Esophagus (tissue), 2 donors: Measurements from ENCODE around the gene PTPRD. TPM values are rescaled to one million over a fixed set of nuclear protein-coding genes. Genes with fewer than 3 reads are reported as not detected.
"Not testable (repeated sequence)": the region's sequence is repeated elsewhere in the genome, so short reads cannot be mapped to it uniquely, and the experiment has no call there.

Source experiments
- H3K27ac ChIP-seq, 2 donors: one replicate each; pipeline ENCODE4 v1.5.1; 2013; ENCODE audit warnings: low read depth in 2 of 2, mild to moderate bottlenecking in 2 of 2, inconsistent platforms in 1 of 2, low read length in 1 of 2, moderate library complexity in 1 of 2
- H3K27me3 ChIP-seq, 2 donors: one replicate each; pipeline ENCODE4 v1.6.1; 2013; ENCODE audit warnings: low read length in 2 of 2, control low read depth in 1 of 2, mild to moderate bottlenecking in 1 of 2; ENCODE audit not compliant: insufficient read depth in 2 of 2, control insufficient read depth in 1 of 2
- H3K36me3 ChIP-seq, 2 donors: one replicate each; pipeline ENCODE4 v1.6.1; 2013; ENCODE audit warnings: low read length in 1 of 2; ENCODE audit not compliant: control insufficient read depth in 2 of 2, insufficient read depth in 2 of 2
- H3K4me1 ChIP-seq, 2 donors: one replicate each; pipeline ENCODE4 v1.6.1; 2013; ENCODE audit warnings: low read length in 1 of 2; ENCODE audit not compliant: control insufficient read depth in 2 of 2, insufficient read depth in 2 of 2
- H3K4me3 ChIP-seq, 2 donors: one replicate each; pipeline ENCODE4 v1.5.1; 2013; ENCODE audit warnings: low read length in 2 of 2, mild to moderate bottlenecking in 2 of 2, low read depth in 1 of 2, moderate library complexity in 1 of 2
- H3K9me3 ChIP-seq, 2 donors: one replicate each; pipeline ENCODE4 v1.6.1; 2013; ENCODE audit warnings: mild to moderate bottlenecking in 2 of 2, low read depth in 1 of 2, low read length in 1 of 2, moderate library complexity in 1 of 2; ENCODE audit not compliant: control insufficient read depth in 2 of 2, insufficient read depth in 1 of 2
- WGBS, 2 donors: extraction: QIAGEN DNeasy Blood & Tissue Kit; methylation state at CpG; one replicate each; pipeline ENCODE4 v1.1.7; 2013; 5-methylcytosine and 5-hydroxymethylcytosine counted together
- polyA plus RNA-seq, 2 donors: library from polyadenylated mRNA; stranded (reverse); fragments of 200-250 nt; gene quantifications; one replicate each; pipeline ENCODE4 v1.2.3, GENCODE V29; 2013
- donor health status: healthy with polysubstance abuse.
- donor health status: Bipolar disorder and iron deficiency.

PTPRD gene
- polyA plus RNA-seq, 2 donors, result 0.53 to 0.60 TPM

DNA sequence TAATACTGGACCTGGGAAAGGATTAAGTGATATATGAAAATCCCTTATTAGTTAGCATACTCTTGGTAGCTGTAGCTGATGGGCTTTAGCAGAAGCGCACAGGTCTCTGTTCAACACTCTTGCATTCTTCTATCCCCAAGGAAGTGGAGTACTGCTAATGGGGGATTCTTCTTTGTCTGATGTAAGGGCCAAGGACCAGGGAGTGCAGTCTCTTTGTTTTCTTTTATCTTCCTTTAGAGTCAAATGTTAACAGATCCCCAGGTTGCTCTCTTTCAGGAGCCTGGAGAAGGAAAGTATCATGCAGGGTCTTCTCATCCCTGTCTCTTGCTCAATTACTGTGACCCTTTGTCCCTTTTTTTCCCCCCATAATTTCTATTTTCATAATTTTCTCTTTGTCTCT lies 1666.3 kb downstream of the PTPRD start:
- Histone ChIP-seq H3K27ac (no peak overlapping the region), H3K4me1 (no peaks in the 10 kb centered on the region), H3K36me3 (no peaks in the 10 kb centered on the region), H3K27me3 (no peaks in the 10 kb centered on the region), H3K9me3 (no peaks in the 10 kb centered on the region), H3K4me3 (no peak overlapping the region)
- WGBS, 2 donors, result 87 to 88% methylated on average over 1 of the region's 1 CpG

DNA sequence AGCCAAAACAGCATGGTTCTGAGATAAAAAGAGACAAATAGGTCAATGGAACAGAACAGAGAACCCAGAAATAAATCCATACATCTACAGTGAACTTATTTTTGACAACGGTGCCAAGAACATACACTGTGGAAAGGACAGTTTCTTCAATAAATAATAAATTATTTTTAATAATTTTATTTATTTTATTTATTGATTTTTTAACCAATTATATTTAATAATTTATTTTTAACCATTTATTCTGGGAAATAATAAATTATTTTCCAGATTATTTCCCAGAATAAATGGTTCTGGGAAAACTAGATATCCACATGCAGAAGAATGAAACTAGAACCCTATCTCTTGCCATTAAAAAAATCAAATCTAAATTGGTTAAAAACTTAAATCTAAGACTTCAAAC lies 1669.4 kb downstream of the PTPRD start:
- Histone ChIP-seq H3K4me3 (no peak overlapping the region), H3K4me1 (no peaks in the 10 kb centered on the region), H3K9me3 (no peaks in the 10 kb centered on the region), H3K27me3 (no peaks in the 10 kb centered on the region), H3K36me3 (no peaks in the 10 kb centered on the region), H3K27ac (no peak overlapping the region)
- WGBS, 2 donors, result 89 to 90% methylated on average over 1 of the region's 1 CpG

DNA sequence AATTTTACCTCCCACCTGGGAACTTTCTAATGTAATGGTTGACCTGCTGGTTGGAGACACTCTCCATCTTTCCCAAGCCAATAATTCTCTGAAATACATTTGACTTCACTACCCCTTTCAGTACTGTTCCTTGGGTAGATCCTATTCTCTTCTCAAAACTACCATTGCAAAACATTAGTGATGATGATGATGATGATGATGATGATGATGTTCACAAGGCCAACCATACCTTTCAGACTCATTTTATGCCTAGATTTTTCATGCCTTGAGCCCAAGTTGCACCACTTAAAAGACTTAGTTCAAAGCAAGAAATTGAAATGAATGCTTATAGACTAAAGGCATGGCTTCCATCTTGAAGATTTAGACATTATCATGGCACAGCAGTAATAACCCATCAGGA lies 1672.2 kb downstream of the PTPRD start:
- no peak overlapping the region for H3K27ac ChIP-seq
- no peak overlapping the region for H3K4me3 ChIP-seq
- H3K4me1 ChIP-seq, result no peaks in the 10 kb centered on the region
- no peaks in the 10 kb centered on the region for H3K27me3 ChIP-seq
- no peaks in the 10 kb centered on the region for H3K9me3 ChIP-seq
- no peaks in the 10 kb centered on the region for H3K36me3 ChIP-seq

DNA sequence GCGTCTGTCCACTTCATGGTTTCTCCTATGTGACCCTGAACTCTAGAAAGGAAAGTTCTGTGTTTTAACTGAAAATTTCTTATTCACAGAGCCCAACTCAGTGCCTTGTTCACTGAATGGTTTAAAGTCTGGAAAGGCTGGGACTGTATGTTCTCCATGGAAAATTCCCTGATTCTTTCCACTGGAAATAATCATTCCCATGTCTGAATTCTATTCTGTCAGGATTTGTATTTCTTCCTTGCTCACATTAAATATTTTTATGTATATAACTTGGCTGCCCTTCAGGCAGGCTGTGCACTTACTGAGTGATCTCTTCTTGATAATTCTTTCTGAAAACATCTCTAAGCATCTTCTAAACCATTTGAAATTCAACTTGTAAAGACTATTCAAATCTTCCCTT lies 1686.3 kb downstream of the PTPRD start:
- 88 to 94% methylated on average over 1 of the region's 1 CpG for WGBS, 2 donors
- Histone ChIP-seq H3K9me3 (no peaks in the 10 kb centered on the region), H3K27ac (no peak overlapping the region), H3K4me1 (no peaks in the 10 kb centered on the region), H3K27me3 (no peaks in the 10 kb centered on the region), H3K36me3 (no peaks in the 10 kb centered on the region), H3K4me3 (no peak overlapping the region)

DNA sequence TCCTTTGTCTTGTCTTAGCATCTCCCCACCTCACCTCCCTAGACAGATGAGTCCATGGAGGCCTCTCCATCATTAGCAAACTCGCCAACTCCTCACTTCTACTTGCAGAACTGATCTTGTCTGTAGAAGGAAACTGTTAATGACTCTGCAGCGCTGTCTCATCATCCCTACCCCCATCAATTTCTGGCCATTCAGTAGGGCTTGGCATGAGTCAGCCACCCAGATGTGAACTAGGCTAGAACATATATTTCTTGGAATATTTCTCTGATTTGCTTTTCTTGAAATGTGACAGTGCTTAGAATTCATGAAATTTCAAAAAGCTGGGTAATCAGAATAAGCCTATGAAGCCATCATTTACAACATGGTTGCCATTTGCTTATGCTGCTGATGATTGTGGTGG lies 1688.2 kb downstream of the PTPRD start:
- H3K27me3 ChIP-seq, result no peaks in the 10 kb centered on the region
- H3K4me3 ChIP-seq, result no peak overlapping the region
- H3K36me3 ChIP-seq, result no peaks in the 10 kb centered on the region
- H3K4me1 ChIP-seq, result no peaks in the 10 kb centered on the region
- no peaks in the 10 kb centered on the region for H3K9me3 ChIP-seq
- no peak overlapping the region for H3K27ac ChIP-seq
- WGBS, 2 donors, result 83 to 86% methylated on average over 2 of the region's 2 CpGs

DNA sequence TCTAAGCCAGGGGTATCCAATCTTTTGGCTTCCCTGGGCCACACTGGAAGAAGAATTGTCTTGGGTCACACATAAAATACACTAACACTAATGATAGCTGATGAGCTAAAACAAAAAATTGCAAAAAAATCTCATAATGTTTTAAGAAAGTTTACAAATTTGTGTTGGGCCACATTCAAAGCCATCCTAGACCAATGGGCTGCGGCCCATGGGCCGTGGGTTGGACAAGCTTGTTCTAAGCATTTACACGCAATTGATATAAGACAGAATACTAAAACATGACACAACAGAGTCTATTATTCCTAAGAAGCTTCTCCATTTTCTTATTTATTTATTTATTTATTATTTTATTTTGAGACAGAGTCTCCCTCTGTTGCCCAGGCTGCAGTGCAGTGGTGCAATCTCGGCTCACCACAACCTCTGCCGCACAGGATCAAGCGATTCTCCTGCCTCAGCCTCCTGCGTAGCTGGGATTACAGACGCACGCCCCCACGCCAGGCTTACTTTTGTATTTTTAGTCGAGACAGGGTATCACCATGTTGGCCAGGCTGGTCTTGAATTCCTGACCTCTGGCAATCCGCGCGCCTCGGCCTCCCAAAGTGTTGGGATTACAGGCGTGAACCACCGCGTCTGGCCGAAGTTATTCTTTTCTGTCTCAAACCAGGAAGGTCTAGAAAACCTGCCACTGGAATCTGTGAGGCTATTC lies 1692.2 kb downstream of the PTPRD start:
- not testable (repeated sequence) for H3K4me3 ChIP-seq, H3K36me3 ChIP-seq, H3K9me3 ChIP-seq, H3K27ac ChIP-seq, H3K4me1 ChIP-seq, H3K27me3 ChIP-seq
- 92 to 95% methylated on average over 19 of the region's 19 CpGs for WGBS, 2 donors

DNA sequence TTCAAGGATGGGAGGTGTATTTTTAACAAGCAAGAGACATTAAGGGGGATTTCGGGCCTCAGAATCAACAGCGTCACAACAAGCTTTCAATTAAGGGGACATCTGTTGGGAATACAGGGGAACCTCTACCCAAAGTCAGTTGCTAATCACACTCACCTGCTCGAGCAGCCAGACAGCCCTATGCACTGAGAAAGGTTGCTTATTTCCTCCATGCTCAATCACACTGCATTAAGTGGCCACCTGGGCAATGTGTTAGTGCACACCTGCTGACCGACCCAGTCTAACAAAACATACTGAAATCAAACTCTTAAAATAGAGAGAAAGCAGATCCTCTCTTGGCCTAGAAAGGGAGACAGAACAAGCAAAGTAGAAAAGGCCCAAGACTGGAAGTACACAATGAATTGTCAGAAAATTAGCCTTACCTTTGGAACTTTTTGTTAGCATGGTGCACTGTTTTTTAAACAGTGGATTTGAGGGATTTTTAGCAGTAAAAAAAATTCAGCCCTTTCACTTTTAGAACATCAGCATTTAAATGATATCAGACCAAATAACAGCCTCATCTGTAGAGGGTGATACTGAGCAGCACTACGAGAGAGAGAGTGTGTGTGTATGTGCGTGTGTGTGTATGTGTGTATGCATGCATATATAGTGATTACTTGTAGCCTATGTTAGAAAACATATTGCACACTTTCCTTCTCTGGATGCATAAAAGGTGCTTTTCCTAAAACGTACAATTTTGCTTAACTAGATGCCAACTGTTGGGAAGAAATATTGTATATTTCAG lies 1694.7 kb downstream of the PTPRD start:
- Histone ChIP-seq H3K36me3 (no peaks in the 10 kb centered on the region), H3K27me3 (no peaks in the 10 kb centered on the region), H3K4me3 (no peak overlapping the region), H3K9me3 (no peaks in the 10 kb centered on the region), H3K4me1 (no peaks in the 10 kb centered on the region), H3K27ac (no peak overlapping the region)
- 75 to 82% methylated on average over 7 of the region's 7 CpGs for WGBS, 2 donors

DNA sequence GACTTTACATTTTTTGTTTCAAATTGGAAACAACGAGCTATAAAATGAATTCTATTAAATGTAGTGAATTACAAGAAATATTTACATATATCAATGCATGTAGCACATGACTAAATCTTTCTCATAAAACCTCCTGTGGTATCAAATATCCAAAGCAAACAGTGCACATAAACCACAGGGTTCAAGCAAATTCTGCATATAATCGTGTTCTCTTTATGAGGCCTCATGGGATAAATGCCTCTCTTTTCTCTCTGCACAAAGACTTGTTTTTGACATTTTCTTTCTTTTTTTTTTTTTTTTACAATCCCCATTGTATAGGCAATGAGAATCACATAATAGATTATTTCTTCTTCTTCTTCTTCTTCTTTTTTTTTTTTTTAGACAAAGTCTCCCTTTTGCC lies 1696.0 kb downstream of the PTPRD start:
- Histone ChIP-seq H3K27ac (no peak overlapping the region), H3K4me1 (no peaks in the 10 kb centered on the region), H3K9me3 (no peaks in the 10 kb centered on the region), H3K27me3 (no peaks in the 10 kb centered on the region), H3K36me3 (no peaks in the 10 kb centered on the region), H3K4me3 (no peak overlapping the region)
- WGBS, 2 donors, result 76 to 84% methylated on average over 2 of the region's 2 CpGs

DNA sequence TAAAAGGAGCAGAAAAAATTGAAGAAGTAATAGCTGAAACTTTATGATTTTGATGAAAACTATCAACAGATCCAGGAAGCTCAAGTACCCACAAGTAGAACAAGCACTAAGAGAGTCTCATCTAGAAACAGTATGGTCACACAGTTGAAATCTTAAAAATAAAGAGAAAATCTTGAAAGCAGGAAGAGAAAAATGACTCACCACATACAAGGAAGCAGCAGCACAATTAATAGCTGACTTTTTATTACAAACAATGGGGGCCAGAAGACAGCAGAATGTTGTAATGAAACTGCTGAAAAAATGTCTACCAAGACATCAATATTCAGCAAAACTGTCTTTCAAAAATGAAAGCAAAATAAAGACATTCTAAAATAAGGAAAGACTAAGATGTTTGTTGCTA lies 1704.9 kb downstream of the PTPRD start:
- Histone ChIP-seq H3K4me3 (no peak overlapping the region), H3K27ac (no peak overlapping the region), H3K27me3 (no peaks in the 10 kb centered on the region), H3K36me3 (no peaks in the 10 kb centered on the region), H3K9me3 (no peaks in the 10 kb centered on the region), H3K4me1 (no peaks in the 10 kb centered on the region)

DNA sequence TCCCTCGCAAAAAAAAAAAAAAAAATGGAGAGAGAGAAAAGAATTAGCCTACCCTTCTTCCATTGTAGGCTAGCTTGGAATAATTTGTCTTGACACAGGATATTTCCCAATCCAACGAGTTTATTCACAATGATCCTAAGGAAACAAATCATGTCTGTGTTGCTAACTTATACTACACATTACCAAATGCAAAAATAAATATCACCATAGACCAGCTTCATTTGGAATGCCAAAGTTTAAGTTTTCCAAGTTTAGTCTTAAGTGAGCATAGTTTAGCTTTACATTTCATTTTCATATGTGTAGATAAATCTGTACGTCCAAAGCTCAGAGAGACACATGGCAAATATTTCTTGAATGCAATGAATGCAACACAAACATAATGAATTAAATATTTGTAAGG lies 1707.1 kb downstream of the PTPRD start:
- Histone ChIP-seq H3K36me3 (no peaks in the 10 kb centered on the region), H3K4me3 (no peak overlapping the region), H3K4me1 (no peaks in the 10 kb centered on the region), H3K27ac (no peak overlapping the region), H3K27me3 (no peaks in the 10 kb centered on the region), H3K9me3 (no peaks in the 10 kb centered on the region)
- WGBS, 2 donors, result 64 to 75% methylated on average over 3 of the region's 3 CpGs
